HCT116 (cell line): ENCODE results near the gene PRKAB2.

ENCODE experiments used
- EZH2 ChIP-seq: fragments of 200-600 bp; sonication (generic); IDR thresholded peaks from 2 replicates; pipeline ENCODE4 v1.6.1; 2017; ENCODE audit warnings: antibody characterized with exemption, mixed run types
- EZH2phosphoT487 ChIP-seq: fragments of 200-600 bp; IDR thresholded peaks from 2 replicates; pipeline ENCODE4 v1.6.1; 2018; ENCODE audit warnings: antibody characterized with exemption, borderline replicate concordance
- SRF ChIP-seq: IDR thresholded peaks from 2 replicates; pipeline ENCODE4 v1.6.1; 2012; ENCODE audit warnings: low read depth
- TF ChIP-seq, protein P1 (sequence below): IDR thresholded peaks from 2 replicates; pipeline ENCODE4 v1.6.1; 2012
- TF ChIP-seq, protein P2 (sequence below), 3 experiments: fragments of 200-600 bp in 1 of 3; sonication (generic) in 1 of 3; IDR thresholded peaks in 2 of 3; conservative IDR thresholded peaks in 1 of 3; 2 replicates each; pipeline ENCODE4 v1.5.1; 2012 to 2017; ENCODE audit warnings: low read depth in 2 of 3, low read length in 2 of 3, antibody characterized with exemption in 1 of 3, borderline replicate concordance in 1 of 3, control low read depth in 1 of 3, mild to moderate bottlenecking in 1 of 3, mixed read lengths in 1 of 3, mixed run types in 1 of 3, moderate library complexity in 1 of 3; ENCODE audit not compliant: insufficient read depth in 1 of 3

DNA sequence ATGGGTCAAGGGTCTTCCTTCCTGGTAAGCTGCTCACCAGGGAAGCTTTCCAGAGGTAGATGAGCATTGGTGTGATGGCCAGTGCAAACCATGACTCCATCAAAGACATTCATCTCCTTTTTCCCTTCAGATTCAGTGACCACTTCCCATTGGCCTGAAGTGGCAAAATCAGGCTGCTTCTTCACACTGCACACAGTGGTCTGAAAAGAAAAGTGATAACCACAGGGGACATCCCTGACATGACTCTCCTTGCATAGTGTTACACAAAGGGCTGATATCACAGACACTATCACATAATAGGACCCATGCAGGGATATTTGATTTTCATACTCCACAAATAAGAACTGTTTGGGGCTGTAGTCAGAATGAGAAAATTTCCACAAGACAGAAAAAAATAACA lies 41.0 kb upstream of the PRKAB2 start:
- TF ChIP-seq, protein P1, sequence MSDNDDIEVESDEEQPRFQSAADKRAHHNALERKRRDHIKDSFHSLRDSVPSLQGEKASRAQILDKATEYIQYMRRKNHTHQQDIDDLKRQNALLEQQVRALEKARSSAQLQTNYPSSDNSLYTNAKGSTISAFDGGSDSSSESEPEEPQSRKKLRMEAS: no peak
- TF ChIP-seq EZH2phosphoT487 (no peak), SRF (no peak), EZH2 (no peak)
- TF ChIP-seq, protein P2, sequence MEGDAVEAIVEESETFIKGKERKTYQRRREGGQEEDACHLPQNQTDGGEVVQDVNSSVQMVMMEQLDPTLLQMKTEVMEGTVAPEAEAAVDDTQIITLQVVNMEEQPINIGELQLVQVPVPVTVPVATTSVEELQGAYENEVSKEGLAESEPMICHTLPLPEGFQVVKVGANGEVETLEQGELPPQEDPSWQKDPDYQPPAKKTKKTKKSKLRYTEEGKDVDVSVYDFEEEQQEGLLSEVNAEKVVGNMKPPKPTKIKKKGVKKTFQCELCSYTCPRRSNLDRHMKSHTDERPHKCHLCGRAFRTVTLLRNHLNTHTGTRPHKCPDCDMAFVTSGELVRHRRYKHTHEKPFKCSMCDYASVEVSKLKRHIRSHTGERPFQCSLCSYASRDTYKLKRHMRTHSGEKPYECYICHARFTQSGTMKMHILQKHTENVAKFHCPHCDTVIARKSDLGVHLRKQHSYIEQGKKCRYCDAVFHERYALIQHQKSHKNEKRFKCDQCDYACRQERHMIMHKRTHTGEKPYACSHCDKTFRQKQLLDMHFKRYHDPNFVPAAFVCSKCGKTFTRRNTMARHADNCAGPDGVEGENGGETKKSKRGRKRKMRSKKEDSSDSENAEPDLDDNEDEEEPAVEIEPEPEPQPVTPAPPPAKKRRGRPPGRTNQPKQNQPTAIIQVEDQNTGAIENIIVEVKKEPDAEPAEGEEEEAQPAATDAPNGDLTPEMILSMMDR (IDR thresholded peaks at IDR 0.05 in 2 of 3, conservative IDR thresholded peaks at IDR 0.05 in 1 of 3; ENCODE audit: borderline replicate concordance in 1 of 3, insufficient read depth in 1 of 3, low read depth in 2 of 3, low read length in 2 of 3): no peak
